Central memory CD8-positive, alpha-beta T cell (primary cell): ENCODE results near the gene NRF1.
A peak's percentile ranks its signal among the peaks of the same experiment; 100 is the strongest.
"Not testable (repeated sequence)": the region's sequence is repeated elsewhere in the genome, so short reads cannot be mapped to it uniquely, and the experiment has no call there.

Source experiments
- ATAC-seq: fragments of 150-1000 bp; cut with Tn5 transposase; replicated peaks from 2 replicates; pipeline ENCODE4 v1.10.0; 2022; ENCODE audit warnings: mild to moderate bottlenecking, moderate FRiP score, moderate number of reproducible peaks; ENCODE audit not compliant: poor library complexity, severe bottlenecking; ENCODE audit errors: extremely low read depth
- DNase-seq, 2 donors: peaks; one replicate each; pipeline ENCODE4 v3.0.0; 2021; ENCODE audit warnings: low spot score in 2 of 2
- H3K27ac Mint-ChIP-seq: one replicate; pipeline ENCODE4 v1.8.0; 2022; ENCODE audit warnings: low read depth, mild to moderate bottlenecking, moderate library complexity, mixed read lengths
- H3K27me3 Mint-ChIP-seq: one replicate; pipeline ENCODE4 v1.8.0; 2022; ENCODE audit warnings: mixed read lengths
- H3K36me3 Mint-ChIP-seq: one replicate; pipeline ENCODE4 v1.8.0; 2022; ENCODE audit warnings: mild to moderate bottlenecking, moderate library complexity, mixed read lengths; ENCODE audit not compliant: insufficient read depth
- H3K4me1 Mint-ChIP-seq: one replicate; pipeline ENCODE4 v1.8.0; 2022; ENCODE audit warnings: mixed read lengths
- H3K4me3 Mint-ChIP-seq: one replicate; pipeline ENCODE4 v1.8.0; 2022; ENCODE audit warnings: mild to moderate bottlenecking, moderate library complexity, mixed read lengths
- H3K9me3 Mint-ChIP-seq: one replicate; pipeline ENCODE4 v1.8.0; 2022; ENCODE audit warnings: mixed read lengths

The NRF1 gene

DNA sequence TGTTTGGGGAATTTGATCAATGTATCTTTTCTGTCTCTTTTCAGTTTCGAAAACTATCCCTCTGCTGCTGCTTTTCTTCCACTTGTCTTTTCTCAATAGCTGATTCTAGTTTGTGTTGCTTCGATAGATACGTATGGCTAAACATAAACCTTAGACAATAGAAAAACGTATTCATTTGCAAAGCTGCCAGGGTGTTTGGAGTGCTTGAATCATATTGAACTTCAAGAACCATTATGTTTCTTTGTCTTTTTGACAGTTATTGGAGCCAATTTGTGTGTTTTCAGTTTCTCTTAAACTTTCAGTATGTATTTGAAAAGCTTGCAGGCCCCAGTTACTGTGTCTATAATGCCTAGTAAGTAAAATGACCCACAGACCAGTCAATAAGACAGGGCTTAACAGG, 25.1 kb downstream of the NRF1 start:
- H3K36me3 Mint-ChIP-seq, result peaks cover 10% of the 10 kb centered on the region
- no peak overlapping the region for H3K27ac Mint-ChIP-seq
- H3K4me1 Mint-ChIP-seq, result peaks cover 23% of the 10 kb centered on the region
- DNase-seq, result no peak
- H3K4me3 Mint-ChIP-seq, result no peak overlapping the region
- no peaks in the 10 kb centered on the region for H3K27me3 Mint-ChIP-seq
- no peak for ATAC-seq
- no peaks in the 10 kb centered on the region for H3K9me3 Mint-ChIP-seq

DNA sequence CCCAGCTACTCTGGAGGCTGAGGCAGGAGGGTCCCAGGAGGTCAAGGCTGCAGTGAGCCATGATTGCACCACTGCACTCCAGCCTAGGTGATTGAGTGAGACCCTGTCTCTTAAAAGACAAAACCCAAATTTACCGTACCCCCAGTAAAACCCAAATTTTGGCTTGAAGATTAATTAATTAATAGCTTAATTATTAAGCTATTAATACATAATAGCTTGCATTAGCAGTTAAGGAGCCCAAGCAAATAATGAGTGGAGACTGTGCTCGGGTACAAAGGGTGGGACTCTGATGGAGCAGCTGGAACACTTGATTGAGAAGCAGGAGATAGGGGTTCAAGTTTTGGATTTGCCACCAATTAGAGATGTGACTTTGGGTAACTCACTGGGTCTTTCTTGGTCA, 28.9 kb downstream of the NRF1 start:
- peaks cover 14% of the 10 kb centered on the region for H3K4me1 Mint-ChIP-seq
- no peak overlapping the region for H3K4me3 Mint-ChIP-seq
- H3K27me3 Mint-ChIP-seq, result no peaks in the 10 kb centered on the region
- peaks cover 14% of the 10 kb centered on the region for H3K36me3 Mint-ChIP-seq
- ATAC-seq (no peak), DNase-seq (no peak)
- H3K27ac Mint-ChIP-seq, result no peak overlapping the region
- no peaks in the 10 kb centered on the region for H3K9me3 Mint-ChIP-seq

DNA sequence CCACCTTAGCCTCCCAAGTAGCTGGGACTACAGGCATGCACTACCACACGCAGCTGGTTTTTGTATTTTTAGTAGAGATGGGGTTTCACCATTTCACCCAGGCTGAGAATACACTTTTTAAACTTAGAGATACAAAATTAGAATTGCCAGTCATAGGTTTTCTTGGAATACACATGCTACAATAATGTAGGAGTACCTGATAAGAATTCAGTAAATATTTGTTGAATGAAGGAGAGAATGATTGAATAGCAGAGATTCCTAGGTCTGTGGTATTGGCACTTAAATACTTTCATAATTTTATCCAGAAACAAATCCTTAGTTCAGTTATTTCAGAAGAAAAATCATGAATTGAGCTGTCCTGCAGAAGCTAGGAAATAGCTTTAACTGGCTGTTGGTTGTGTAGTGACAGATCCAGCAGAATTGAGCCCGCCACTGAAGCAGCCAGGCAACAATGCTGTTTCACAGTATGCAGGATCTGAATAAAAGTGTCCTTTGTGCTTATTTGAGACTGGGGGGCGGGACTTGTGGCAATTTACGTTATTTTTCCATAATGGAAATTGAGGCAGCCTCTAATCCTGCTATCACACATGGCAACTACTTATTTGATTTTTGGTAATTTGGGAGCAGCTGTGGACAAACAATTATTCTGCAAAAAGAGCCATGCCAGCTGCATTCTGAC, 31.5 kb downstream of the NRF1 start:
- ATAC-seq, result no peak
- no peak overlapping the region for H3K4me3 Mint-ChIP-seq
- H3K27ac Mint-ChIP-seq, result no peak overlapping the region
- peaks cover 17% of the 10 kb centered on the region for H3K4me1 Mint-ChIP-seq
- H3K9me3 Mint-ChIP-seq, result no peaks in the 10 kb centered on the region
- no peaks in the 10 kb centered on the region for H3K27me3 Mint-ChIP-seq
- peaks cover 12% of the 10 kb centered on the region for H3K36me3 Mint-ChIP-seq
- no peak for DNase-seq

DNA sequence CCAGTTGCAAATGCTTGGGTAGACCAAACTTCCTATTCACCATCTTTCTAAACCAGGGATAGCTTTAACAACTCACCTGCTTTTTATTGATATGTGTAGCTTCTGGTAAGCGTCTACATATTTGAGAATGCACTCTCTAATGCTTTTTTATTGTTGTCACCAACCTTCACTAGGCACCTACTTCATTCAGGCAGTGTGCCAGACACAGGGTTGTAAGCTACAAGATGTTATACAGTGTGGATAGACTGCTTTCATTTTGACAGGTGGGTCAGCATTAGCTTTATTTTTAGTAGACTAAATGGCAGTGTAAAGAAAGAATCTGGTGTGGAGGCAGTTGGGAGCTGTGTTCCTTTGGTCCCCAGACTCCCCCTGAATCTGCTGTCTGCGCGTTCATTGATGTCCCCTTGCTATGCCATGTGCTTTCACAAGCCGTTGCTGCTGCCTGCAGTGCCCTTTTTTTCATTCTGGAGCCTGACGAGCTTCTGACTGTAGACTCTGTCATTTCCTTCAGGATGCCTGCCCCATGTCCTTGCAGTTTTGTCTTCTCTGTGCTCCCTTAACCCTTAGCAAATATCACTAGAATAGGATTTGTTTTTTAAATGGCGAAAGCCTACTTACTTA, 32.1 kb downstream of the NRF1 start:
- peaks cover 14% of the 10 kb centered on the region for H3K36me3 Mint-ChIP-seq
- H3K4me3 Mint-ChIP-seq, result no peak overlapping the region
- DNase-seq, result no peak
- H3K9me3 Mint-ChIP-seq, result no peaks in the 10 kb centered on the region
- peaks cover 21% of the 10 kb centered on the region for H3K4me1 Mint-ChIP-seq
- no peak overlapping the region for H3K27ac Mint-ChIP-seq
- H3K27me3 Mint-ChIP-seq, result no peaks in the 10 kb centered on the region
- ATAC-seq, result no peak

DNA sequence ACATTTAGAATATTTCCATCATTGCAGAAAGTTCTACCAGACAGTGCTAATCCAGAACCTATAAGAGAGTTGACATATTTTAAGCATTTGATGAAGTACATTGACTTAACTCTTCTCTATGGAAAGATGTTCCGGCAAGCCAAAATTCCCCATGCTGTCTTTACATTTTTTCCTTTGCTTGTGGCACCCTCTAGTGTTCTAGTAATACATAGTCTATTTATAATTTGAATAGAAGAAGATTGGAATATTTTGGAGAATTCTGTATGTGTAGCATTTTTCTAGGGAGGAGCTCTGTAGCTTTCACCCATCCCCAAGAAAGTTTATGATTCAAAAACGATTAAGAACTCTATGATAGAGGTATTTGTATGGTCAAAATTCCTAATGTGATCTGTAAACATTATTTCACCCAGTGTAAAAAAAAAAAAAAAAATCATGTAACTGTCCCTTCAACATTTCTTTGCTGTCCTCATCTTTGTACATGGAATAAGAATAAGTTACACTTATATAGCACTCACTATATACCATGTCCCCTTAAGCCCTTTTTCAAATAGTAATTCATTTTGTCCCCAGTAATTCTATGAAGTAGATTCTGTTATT, 33.2 kb downstream of the NRF1 start:
- ATAC-seq, result no peak
- H3K9me3 Mint-ChIP-seq, result no peaks in the 10 kb centered on the region
- H3K27me3 Mint-ChIP-seq, result no peaks in the 10 kb centered on the region
- H3K4me3 Mint-ChIP-seq, result no peak overlapping the region
- H3K27ac Mint-ChIP-seq, result no peak overlapping the region
- H3K36me3 Mint-ChIP-seq, result peaks cover 12% of the 10 kb centered on the region
- H3K4me1 Mint-ChIP-seq, result peaks cover 31% of the 10 kb centered on the region
- no peak for DNase-seq

DNA sequence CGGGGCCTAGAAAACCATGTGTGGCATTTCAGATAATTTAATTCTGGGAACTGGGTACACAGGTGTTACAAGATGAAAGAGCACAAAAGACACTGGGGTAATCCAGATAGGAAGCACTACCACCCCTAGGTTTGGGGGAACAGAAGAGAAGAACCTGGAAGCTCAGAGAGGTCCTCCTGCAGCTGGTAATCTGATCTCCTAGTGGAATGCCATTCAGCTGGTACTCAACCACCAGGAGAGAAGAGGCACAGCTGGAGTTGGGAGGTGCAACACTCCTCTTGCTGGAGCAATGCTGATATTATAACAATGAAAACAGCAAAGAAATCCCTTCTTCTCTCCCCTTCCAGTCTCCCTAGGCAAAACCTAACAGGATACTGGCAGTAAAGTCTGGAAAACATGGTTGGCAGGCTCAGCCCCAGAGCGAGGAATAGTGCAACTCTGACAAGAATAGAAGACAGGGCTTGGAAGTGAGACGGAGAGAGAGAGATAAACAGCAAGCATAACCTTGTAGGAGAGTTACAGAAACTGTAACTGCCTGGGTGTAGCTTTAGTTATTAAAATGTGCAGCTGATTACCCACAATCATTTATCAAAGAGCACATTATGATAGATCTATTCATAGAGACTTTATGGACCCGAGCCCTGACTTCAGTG, 35.0 kb downstream of the NRF1 start:
- Mint-ChIP-seq H3K9me3 (no peaks in the 10 kb centered on the region), H3K36me3 (peaks cover 14% of the 10 kb centered on the region), H3K4me1 (peaks cover 36% of the 10 kb centered on the region), H3K27me3 (no peaks in the 10 kb centered on the region), H3K4me3 (no peak overlapping the region), H3K27ac (peak overlapping the region; percentile 39)
- ATAC-seq (no peak), DNase-seq (no peak)

DNA sequence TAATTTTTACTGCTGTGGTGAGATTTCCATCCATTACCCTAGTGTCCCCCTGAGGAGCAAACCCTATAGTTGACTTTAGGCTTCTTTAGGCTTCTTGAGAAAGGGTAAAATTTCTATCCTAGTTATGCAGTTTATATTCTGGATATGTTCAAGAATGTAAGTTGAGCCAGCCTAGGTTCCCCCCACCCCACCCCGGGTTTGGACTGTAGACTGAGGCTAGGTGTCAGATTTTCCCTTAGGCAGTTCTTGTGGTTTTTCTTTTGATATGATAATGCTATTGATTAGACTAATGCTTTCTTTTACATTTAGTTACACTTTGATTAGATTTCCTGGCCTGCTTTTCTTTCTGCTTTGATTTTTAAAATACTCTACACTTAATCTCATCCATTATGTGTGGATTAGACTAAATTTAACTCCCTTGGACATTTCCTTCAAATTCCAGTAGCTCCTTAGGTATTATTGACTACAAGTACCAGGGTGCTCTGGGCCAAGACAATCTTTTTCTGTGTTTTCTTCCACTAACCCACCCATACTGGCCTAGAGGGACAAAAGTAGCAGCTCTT, 37.7 kb downstream of the NRF1 start:
- peaks cover 12% of the 10 kb centered on the region for H3K36me3 Mint-ChIP-seq
- ATAC-seq (no peak), DNase-seq (no peak)
- H3K9me3 Mint-ChIP-seq, result no peaks in the 10 kb centered on the region
- peak overlapping the region; percentile 55 for H3K27ac Mint-ChIP-seq
- no peaks in the 10 kb centered on the region for H3K27me3 Mint-ChIP-seq
- peaks cover 48% of the 10 kb centered on the region for H3K4me1 Mint-ChIP-seq
- no peak overlapping the region for H3K4me3 Mint-ChIP-seq

DNA sequence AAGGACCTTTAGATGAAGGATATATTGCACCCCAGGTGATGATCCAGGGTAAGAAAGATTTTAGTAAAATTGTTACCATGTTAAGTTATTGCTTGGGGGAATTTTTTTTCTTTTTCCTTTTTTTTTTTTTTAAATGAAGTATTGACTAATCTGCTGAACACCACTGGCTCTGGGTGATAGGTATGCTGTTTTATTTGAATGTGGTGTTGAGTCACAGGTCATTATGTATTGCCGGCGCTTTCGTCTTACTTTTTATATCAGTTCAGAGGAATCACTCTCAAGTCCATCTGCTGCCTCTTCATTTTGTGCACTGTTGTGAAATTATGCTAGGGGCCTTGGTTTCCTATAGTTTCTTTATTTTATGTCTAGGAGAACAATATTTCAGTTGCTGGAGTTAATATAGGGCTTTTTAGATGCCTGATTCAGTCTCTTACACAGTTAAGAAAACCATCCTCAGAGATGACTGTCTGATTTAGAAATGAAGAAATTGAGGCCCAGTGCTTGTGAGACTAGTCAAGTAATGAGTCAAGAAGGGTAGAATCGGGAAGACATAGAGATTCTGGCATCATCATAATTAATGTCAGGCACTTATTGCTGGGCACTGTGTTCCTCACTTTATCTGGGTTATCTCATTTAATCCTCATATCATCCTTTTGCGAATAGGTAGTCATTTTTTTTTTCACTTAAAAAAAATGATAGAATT, 38.7 kb downstream of the NRF1 start:
- DNase-seq, result no peak

DNA sequence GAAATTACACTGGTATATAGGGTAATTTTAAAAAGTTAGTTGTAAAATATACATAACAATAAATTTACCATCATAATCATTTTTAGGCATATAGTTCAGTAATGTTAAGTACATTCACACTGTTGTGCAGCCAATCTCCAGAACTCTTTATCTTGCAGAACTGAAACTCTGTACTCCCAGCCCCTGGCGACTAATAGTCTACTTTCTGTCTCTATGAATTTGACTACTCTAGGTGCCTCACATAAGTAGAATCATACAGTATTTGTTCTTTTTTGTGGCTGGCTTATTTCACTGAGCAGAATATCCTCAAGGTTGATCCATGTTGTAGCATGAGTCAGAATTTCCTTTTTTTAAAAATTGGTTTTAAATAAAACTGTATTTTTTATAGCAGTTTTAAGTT, 41.4 kb downstream of the NRF1 start:
- DNase-seq (no peak), ATAC-seq (no peak)

More for the DNA sequence above, 38.7 kb downstream of the NRF1 start:
- Mint-ChIP-seq H3K36me3 (peaks cover 12% of the 10 kb centered on the region), H3K4me3 (no peak overlapping the region), H3K27ac (no peak overlapping the region), H3K9me3 (no peaks in the 10 kb centered on the region), H3K4me1 (peaks cover 50% of the 10 kb centered on the region), H3K27me3 (no peaks in the 10 kb centered on the region)
- no peak for ATAC-seq

DNA sequence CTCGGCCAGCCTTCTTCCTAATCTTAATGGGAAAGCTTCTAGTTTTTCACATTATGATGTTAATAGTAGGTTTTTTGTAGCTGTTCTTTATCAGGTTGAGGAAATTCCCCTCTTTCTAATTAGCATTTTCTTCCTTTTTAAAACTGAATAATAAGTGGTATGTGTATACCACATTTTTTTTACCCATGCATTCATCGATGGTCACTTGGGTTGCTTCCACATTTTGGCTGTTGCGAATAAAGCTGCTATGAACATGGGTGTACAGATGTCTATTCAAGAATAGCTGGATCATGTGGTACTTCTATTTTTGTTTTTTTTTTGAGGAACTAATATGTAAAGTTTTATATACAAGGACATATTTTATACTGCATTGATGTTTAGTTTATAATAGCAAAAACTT, 44.3 kb downstream of the NRF1 start:
- ATAC-seq, result no peak
- Mint-ChIP-seq H3K27me3 (no peaks in the 10 kb centered on the region), H3K9me3 (no peaks in the 10 kb centered on the region), H3K4me1 (peaks cover 26% of the 10 kb centered on the region), H3K36me3 (peaks cover 30% of the 10 kb centered on the region), H3K4me3 (no peak overlapping the region), H3K27ac (no peak overlapping the region)
- DNase-seq, result no peak

More for the DNA sequence above, 41.4 kb downstream of the NRF1 start:
- H3K9me3 Mint-ChIP-seq, result no peaks in the 10 kb centered on the region
- H3K27ac Mint-ChIP-seq, result no peak overlapping the region
- H3K4me1 Mint-ChIP-seq, result peaks cover 45% of the 10 kb centered on the region
- H3K27me3 Mint-ChIP-seq, result no peaks in the 10 kb centered on the region
- no peak overlapping the region for H3K4me3 Mint-ChIP-seq
- H3K36me3 Mint-ChIP-seq, result peaks cover 20% of the 10 kb centered on the region

DNA sequence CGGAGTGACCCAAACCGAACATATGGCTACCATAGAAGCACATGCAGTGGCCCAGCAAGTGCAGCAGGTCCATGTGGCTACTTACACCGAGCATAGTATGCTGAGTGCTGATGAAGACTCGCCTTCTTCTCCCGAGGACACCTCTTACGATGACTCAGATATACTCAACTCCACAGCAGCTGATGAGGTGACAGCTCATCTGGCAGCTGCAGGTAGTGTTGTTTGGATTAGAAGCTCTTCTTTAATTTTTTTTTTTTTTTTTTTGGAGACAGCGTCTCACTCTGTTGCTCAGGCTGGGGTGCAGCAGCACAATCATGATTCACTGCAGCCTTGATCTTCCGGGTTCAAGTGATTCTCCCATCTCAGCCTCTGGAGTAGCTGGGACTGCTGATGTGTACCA, 45.8 kb downstream of the NRF1 start:
- Mint-ChIP-seq H3K27ac (no peak overlapping the region), H3K36me3 (peaks cover 37% of the 10 kb centered on the region), H3K9me3 (peaks cover 6% of the 10 kb centered on the region), H3K4me1 (peaks cover 29% of the 10 kb centered on the region), H3K27me3 (no peaks in the 10 kb centered on the region), H3K4me3 (no peak overlapping the region)
- ATAC-seq, result no peak
- DNase-seq, result no peak

DNA sequence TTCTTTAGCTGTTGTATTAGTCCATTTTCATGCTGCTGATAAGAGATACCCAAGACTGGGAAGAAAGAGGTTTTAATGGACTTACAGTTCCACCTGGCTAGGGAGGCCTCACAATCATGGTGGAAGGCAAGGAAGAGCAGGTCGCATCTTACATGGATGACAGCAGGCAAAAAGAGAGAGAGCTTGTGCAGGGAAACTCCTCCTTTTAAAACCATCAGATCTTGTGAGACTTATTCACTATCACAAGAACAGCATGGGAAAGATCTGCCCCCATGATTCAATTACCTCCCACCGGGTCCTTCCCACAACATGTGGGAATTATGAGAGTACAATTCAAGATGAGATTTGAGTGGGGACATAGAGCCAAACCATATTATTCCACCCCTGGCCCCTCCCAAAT, 48.4 kb downstream of the NRF1 start:
- not testable (repeated sequence) for H3K27me3 Mint-ChIP-seq, DNase-seq, H3K27ac Mint-ChIP-seq, ATAC-seq, H3K4me3 Mint-ChIP-seq, H3K9me3 Mint-ChIP-seq
- Mint-ChIP-seq H3K4me1 (peaks cover 12% of the 10 kb centered on the region), H3K36me3 (peaks cover 36% of the 10 kb centered on the region)
